H1 (cell line): ENCODE data around the gene VPS37D. TPM values are rescaled to one million over a fixed set of nuclear protein-coding genes. Genes with fewer than 3 reads are reported as not detected.

Experiments
- CTCF ChIA-PET: fragments of 300-600 bp; sonication (Branson Sonifier 250); formaldehyde crosslinking; loops from one replicate; lab custom pipeline; 2021; ENCODE audit not compliant: partially characterized antibody; lab: Charles Lee
- POLR2A ChIA-PET: fragments of 300-600 bp; sonication (Branson Sonifier 250); formaldehyde crosslinking; loops from one replicate; lab custom pipeline; 2021; ENCODE audit warnings: inconsistent platforms; ENCODE audit not compliant: partially characterized antibody; lab: Charles Lee
- DNase-seq, 2 experiments: peaks; one replicate each; pipeline versions ENCODE4 v3.0.0 to v3.0.0-alpha.2; 2010 to 2022; ENCODE audit warnings: low spot score in 2 of 2, low read depth in 1 of 2, mixed read lengths in 1 of 2
- FAIRE-seq: peaks from 2 replicates; lab custom pipeline; 2011; peaks lifted over from hg19 to GRCh38; lab: Jason Lieb, UNC
- H2AFZ ChIP-seq: 2 replicates; pipeline ENCODE4 v1.8.1; 2012; ENCODE audit warnings: low read length, inconsistent platforms
- H2AK5ac ChIP-seq: 2 replicates; pipeline ENCODE4 v1.6.1; 2013; ENCODE audit warnings: low read depth, low read length
- H2BK120ac ChIP-seq: replicated peaks from 2 replicates; pipeline ENCODE3; 2013; ENCODE audit warnings: low read depth, low read length, inconsistent platforms
- H2BK12ac ChIP-seq: 2 replicates; pipeline ENCODE4 v1.6.1; 2013; ENCODE audit warnings: low read depth, low read length
- H2BK15ac ChIP-seq: 2 replicates; pipeline ENCODE4 v1.6.1; 2013; ENCODE audit warnings: low read length
- H2BK20ac ChIP-seq: 2 replicates; pipeline ENCODE4 v1.6.1; 2013; ENCODE audit warnings: low read length
- H2BK5ac ChIP-seq: 2 replicates; pipeline ENCODE4 v1.6.1; 2013; ENCODE audit warnings: low read depth, low read length
- H3K14ac ChIP-seq: 2 replicates; pipeline ENCODE4 v1.6.1; 2013; ENCODE audit warnings: inconsistent platforms; ENCODE audit not compliant: insufficient read length
- H3K18ac ChIP-seq: 2 replicates; pipeline ENCODE4 v1.6.1; 2013; ENCODE audit warnings: low read length; ENCODE audit errors: extremely low read depth
- H3K23ac ChIP-seq: 2 replicates; pipeline ENCODE4 v1.6.1; 2013; ENCODE audit warnings: inconsistent platforms; ENCODE audit not compliant: insufficient read length
- H3K23me2 ChIP-seq: 2 replicates; pipeline ENCODE4 v1.6.1; 2013; ENCODE audit warnings: low read depth, low read length
- H3K27ac ChIP-seq: 2 replicates; pipeline ENCODE4 v1.6.1; 2011; ENCODE audit warnings: low read depth, low read length, inconsistent platforms
- H3K27me3 ChIP-seq, 4 experiments: replicated peaks in 1 of 4; 1 replicate in 1 of 4; 2 replicates in 3 of 4; pipeline versions ENCODE4 v1.6.1 to v1.8.1; 2011 to 2013; ENCODE audit warnings: low read length in 3 of 4, mild to moderate bottlenecking in 3 of 4, inconsistent platforms in 2 of 4, mixed read lengths in 2 of 4, moderate library complexity in 1 of 4; ENCODE audit not compliant: control insufficient read depth in 3 of 4, insufficient read depth in 3 of 4; ENCODE audit errors: extremely low read depth in 1 of 4
- H3K36me3 ChIP-seq, 4 experiments: 2 replicates each; pipeline versions ENCODE4 v1.6.1 to v1.8.1; 2011 to 2013; ENCODE audit warnings: mild to moderate bottlenecking in 4 of 4, low read length in 3 of 4, moderate library complexity in 2 of 4, control low read depth in 1 of 4, inconsistent platforms in 1 of 4; ENCODE audit not compliant: insufficient read depth in 4 of 4, control insufficient read depth in 2 of 4
- H3K4ac ChIP-seq: replicated peaks from 2 replicates; pipeline ENCODE3; 2013; ENCODE audit warnings: low read length, low read depth, mixed read lengths, inconsistent platforms; ENCODE audit not compliant: insufficient read length
- H3K4me1 ChIP-seq, 4 experiments: replicated peaks in 1 of 4; 1 replicate in 1 of 4; 2 replicates in 3 of 4; pipeline versions ENCODE4 v1.6.1 to v1.8.1; 2011 to 2013; ENCODE audit warnings: low read length in 3 of 4, inconsistent platforms in 2 of 4, mixed read lengths in 1 of 4; ENCODE audit not compliant: insufficient read depth in 4 of 4, control insufficient read depth in 3 of 4
- H3K4me2 ChIP-seq, 2 experiments: 2 replicates each; pipeline versions ENCODE4 v1.6.1 to v1.8.1; 2011 to 2013; ENCODE audit warnings: low read depth in 2 of 2, low read length in 2 of 2, control low read depth in 1 of 2, inconsistent platforms in 1 of 2, mild to moderate bottlenecking in 1 of 2; ENCODE audit not compliant: insufficient read depth in 1 of 2
- H3K4me3 ChIP-seq, 4 experiments: fragments of 200-600, 300-600 bp in 1 of 4; sonication (generic), shearing (Covaris generic), sonication (Bioruptor Twin) in 1 of 4; 2 replicates each; pipeline versions ENCODE4 v1.5.1 to v1.8.1; 2011 to 2016; ENCODE audit warnings: low read length in 4 of 4, low read depth in 3 of 4, control low read depth in 2 of 4, inconsistent platforms in 2 of 4, mild to moderate bottlenecking in 2 of 4, mixed read lengths in 1 of 4, moderate library complexity in 1 of 4; ENCODE audit not compliant: insufficient read depth in 2 of 4; ENCODE audit errors: extremely low read depth in 1 of 4
- H3K56ac ChIP-seq: replicated peaks from 2 replicates; pipeline ENCODE3; 2013; ENCODE audit warnings: low read depth, mild to moderate bottlenecking, mixed read lengths, low read length, inconsistent platforms; ENCODE audit not compliant: insufficient read length
- H3K79me1 ChIP-seq: 2 replicates; pipeline ENCODE4 v1.6.1; 2013; ENCODE audit warnings: low read depth, low read length, control low read depth
- H3K79me2 ChIP-seq, 2 experiments: 2 replicates each; pipeline versions ENCODE4 v1.6.1 to v1.8.1; 2012 to 2013; ENCODE audit warnings: low read length in 2 of 2, mild to moderate bottlenecking in 2 of 2, inconsistent platforms in 1 of 2; ENCODE audit not compliant: insufficient read depth in 2 of 2, control insufficient read depth in 1 of 2
- H3K9ac ChIP-seq, 4 experiments: replicated peaks in 1 of 4; 1 replicate in 1 of 4; 2 replicates in 3 of 4; pipeline versions ENCODE4 v1.6.1 to v1.8.1; 2011 to 2013; ENCODE audit warnings: low read depth in 3 of 4, low read length in 3 of 4, control low read depth in 2 of 4, mild to moderate bottlenecking in 2 of 4, moderate library complexity in 2 of 4, inconsistent platforms in 1 of 4; ENCODE audit errors: extremely low read depth in 1 of 4
- H3K9me3 ChIP-seq, 2 experiments: 2 replicates each; pipeline versions ENCODE4 v1.6.1 to v1.8.1; 2012 to 2013; ENCODE audit warnings: mild to moderate bottlenecking in 2 of 2, moderate library complexity in 2 of 2, control low read depth in 1 of 2, inconsistent platforms in 1 of 2, low read depth in 1 of 2, low read length in 1 of 2, mixed read lengths in 1 of 2; ENCODE audit not compliant: insufficient read depth in 2 of 2
- H4K20me1 ChIP-seq, 2 experiments: replicated peaks in 1 of 2; 2 replicates each; pipeline versions ENCODE3 to v1.8.1; 2011 to 2013; ENCODE audit warnings: inconsistent platforms in 2 of 2, low read length in 2 of 2, mild to moderate bottlenecking in 1 of 2; ENCODE audit not compliant: insufficient read depth in 2 of 2, control insufficient read depth in 1 of 2
- H4K5ac ChIP-seq: 2 replicates; pipeline ENCODE4 v1.6.1; 2013; ENCODE audit warnings: low read length, low read depth, mixed read lengths, inconsistent platforms; ENCODE audit not compliant: insufficient read length
- H4K8ac ChIP-seq: 2 replicates; pipeline ENCODE4 v1.8.0; 2013; ENCODE audit warnings: mild to moderate bottlenecking, moderate library complexity, low read length, inconsistent platforms; ENCODE audit not compliant: insufficient read depth; ENCODE audit errors: extremely low read depth
- H4K91ac ChIP-seq: replicated peaks from 2 replicates; pipeline ENCODE3; 2013; ENCODE audit warnings: low read length, mixed read lengths, inconsistent platforms; ENCODE audit not compliant: insufficient read length
- GABPA ChIP-seq: IDR thresholded peaks from 2 replicates; pipeline ENCODE4 v1.6.1; 2011; ENCODE audit warnings: mild to moderate bottlenecking, low read length, moderate library complexity, borderline replicate concordance; ENCODE audit not compliant: insufficient read depth
- RBBP5 ChIP-seq: IDR thresholded peaks from 2 replicates; pipeline ENCODE4 v1.7.1; 2012; ENCODE audit warnings: low read depth, mild to moderate bottlenecking, inconsistent platforms, low read length, moderate library complexity, borderline replicate concordance
- YY1 ChIP-seq: IDR thresholded peaks from 2 replicates; pipeline ENCODE4 v1.6.1; 2011; ENCODE audit warnings: low read depth, mild to moderate bottlenecking, low read length
- WGBS, 2 experiments: shearing (Covaris generic) in 1 of 2; methylation state at CpG; one replicate each; pipeline versions ENCODE4 v1.1.6 to v1.1.7; 2013 to 2015; ENCODE audit warnings: low lambda C conversion rate in 2 of 2, mixed read lengths in 2 of 2, inconsistent platforms in 1 of 2, low coverage in 1 of 2, missing lambda C conversion rate in 1 of 2; ENCODE audit not compliant: insufficient replicate concordance in 2 of 2, insufficient coverage in 1 of 2, insufficient read length in 1 of 2; ENCODE audit errors: extremely low coverage in 1 of 2, missing lambda C conversion rate in 1 of 2; 5-methylcytosine and 5-hydroxymethylcytosine counted together
- polyA plus RNA-seq, 7 experiments: library from polyadenylated mRNA; depleted of rRNA in 3 of 7; stranded (reverse) in 5 of 7; unstranded in 2 of 7; fragments of >200 nt in 5 of 7; fragments of 200-250 nt in 2 of 7; gene quantifications; 1 replicate in 5 of 7; 2 replicates in 1 of 7; 4 replicates in 1 of 7; pipeline versions ENCODE4 v1.2.1 to v1.2.3, GENCODE V29; 2011 to 2013; ENCODE audit warnings: missing spikeins in 2 of 7, mixed read lengths in 2 of 7
- total RNA-seq: library from RNA; stranded (reverse); fragmentation: NEBNext Ultra II Directional; extraction: Animal tissue kit (Norgen Biotek cat#: 25700); gene quantifications from 2 replicates; pipeline ENCODE4 v1.2.1, GENCODE V29; 2021

The VPS37D gene
- total and polyA plus RNA-seq, 2 of the 8 experiments (the other 6 are each of a cell fraction or from before 2014, with no cell fraction given) = 3.4 to 5.0 TPM

- Histone ChIP-seq H4K5ac (no peak overlapping the region), H2AFZ (no peak overlapping the region), H3K4me2 (no peak overlapping the region), H3K4me3 (no peak overlapping the region), H3K18ac (no peak overlapping the region), H4K20me1 (no peaks in the 10 kb centered on the region), H3K27me3 (no peaks in the 10 kb centered on the region), H3K23me2 (peaks cover 2% of the 10 kb centered on the region; the same call in 1 of the 2 replicates), H3K27ac (no peak overlapping the region), H3K36me3 (no peaks in the 10 kb centered on the region), H3K56ac (no peak overlapping the region), H2BK12ac (no peak overlapping the region), H3K14ac (no peak overlapping the region), H2BK20ac (no peak overlapping the region), H3K9me3 (peaks cover 0 to 4% of the 10 kb centered on the region in 2 experiments; a peak in 1 of 4 replicates), H2BK120ac (no peak overlapping the region), H3K79me2 (no peaks in the 10 kb centered on the region), H2BK5ac (no peak overlapping the region), H2BK15ac (no peak overlapping the region), H3K9ac (no peak overlapping the region), H4K91ac (no peak overlapping the region), H3K4me1 (peaks cover 0 to 3% (median 0%) of the 10 kb centered on the region in 4 experiments; a peak in 1 of 7 replicates), H2AK5ac (no peak overlapping the region), H3K23ac (no peak overlapping the region), H4K8ac (no peak overlapping the region), H3K79me1 (no peaks in the 10 kb centered on the region), H3K4ac (no peak overlapping the region)
- no peak for TF ChIP-seq GABPA
- TF ChIP-seq RBBP5 = no peak
- TF ChIP-seq YY1 = no peak
- ChIA-PET CTCF (interaction anchor here (1.0 to 2.1 kb wide), 3 partner anchors 41 to 65 kb away, joined by 3 to 9 read pairs (median 4); no protein-coding TSS in a partner anchor), POLR2A (no interaction called here)
- FAIRE-seq (no peak), DNase-seq (no peak)
- WGBS, 2 experiments = 75% methylated on average over 5 of the region's 8 CpGs; no CpG with 5 or more reads in 1 of the 2 experiments
Measured at GRCh38 chr7:73659983-73660382, 7.6 kb upstream of the VPS37D start.
